ENCODE measurements around the gene CCDC201.

DNA sequence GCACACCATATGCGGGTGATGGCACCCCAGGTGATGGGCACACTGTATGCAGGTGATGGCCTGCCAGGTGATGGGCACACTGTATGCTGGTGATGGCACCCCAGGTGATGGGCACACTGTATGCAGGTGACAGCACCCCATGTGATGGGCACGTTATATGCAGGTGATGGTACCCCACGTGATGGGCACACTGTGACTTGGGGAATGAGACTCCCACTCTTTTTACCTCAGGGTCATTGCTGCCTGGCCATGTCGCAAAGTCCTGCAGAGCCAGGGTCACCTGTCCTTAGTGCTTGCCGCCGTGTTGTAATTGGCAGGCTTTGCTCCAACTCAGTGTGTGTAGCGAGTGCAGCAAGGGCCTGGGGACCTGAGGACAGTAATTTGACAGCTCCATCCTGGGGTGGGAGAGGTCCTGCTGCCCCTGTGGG, 7.6 kb upstream of the CCDC201 start:
- no peak for TF ChIP-seq POLR2AphosphoS5 (IDR thresholded peaks at IDR 0.05)
- TF ChIP-seq, protein P1, sequence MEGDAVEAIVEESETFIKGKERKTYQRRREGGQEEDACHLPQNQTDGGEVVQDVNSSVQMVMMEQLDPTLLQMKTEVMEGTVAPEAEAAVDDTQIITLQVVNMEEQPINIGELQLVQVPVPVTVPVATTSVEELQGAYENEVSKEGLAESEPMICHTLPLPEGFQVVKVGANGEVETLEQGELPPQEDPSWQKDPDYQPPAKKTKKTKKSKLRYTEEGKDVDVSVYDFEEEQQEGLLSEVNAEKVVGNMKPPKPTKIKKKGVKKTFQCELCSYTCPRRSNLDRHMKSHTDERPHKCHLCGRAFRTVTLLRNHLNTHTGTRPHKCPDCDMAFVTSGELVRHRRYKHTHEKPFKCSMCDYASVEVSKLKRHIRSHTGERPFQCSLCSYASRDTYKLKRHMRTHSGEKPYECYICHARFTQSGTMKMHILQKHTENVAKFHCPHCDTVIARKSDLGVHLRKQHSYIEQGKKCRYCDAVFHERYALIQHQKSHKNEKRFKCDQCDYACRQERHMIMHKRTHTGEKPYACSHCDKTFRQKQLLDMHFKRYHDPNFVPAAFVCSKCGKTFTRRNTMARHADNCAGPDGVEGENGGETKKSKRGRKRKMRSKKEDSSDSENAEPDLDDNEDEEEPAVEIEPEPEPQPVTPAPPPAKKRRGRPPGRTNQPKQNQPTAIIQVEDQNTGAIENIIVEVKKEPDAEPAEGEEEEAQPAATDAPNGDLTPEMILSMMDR (IDR thresholded peaks at IDR 0.05): no peak
- no peak for TF ChIP-seq EP300 (IDR thresholded peaks at IDR 0.05)
- no peak for TF ChIP-seq POLR2A (IDR thresholded peaks at IDR 0.05)
